Left lung (tissue), 10 donors: ENCODE results near the gene FAM171A1. TPM values are rescaled to one million over a fixed set of nuclear protein-coding genes. Genes with fewer than 3 reads are reported as not detected.

Source experiments
- ATAC-seq: fragments of 200-7000 bp; cut with Tn5 transposase; one replicate; pipeline ENCODE4 v1.9.1; 2020; ENCODE audit warnings: moderate library complexity
- DNase-seq, 4 donors: peaks; one replicate each; pipeline ENCODE4 v3.0.0-alpha.2; 2013 to 2020
- H3K27ac ChIP-seq, 2 donors: fragments of 200-600 bp; sonication (generic) in 1 of 2; one replicate each; pipeline versions ENCODE4 v1.5.0 to v1.8.0; 2020 to 2021
- H3K27me3 ChIP-seq, 2 donors: fragments of 200-600 bp; sonication (generic) in 1 of 2; one replicate each; pipeline versions ENCODE4 v1.5.0 to v1.8.0; 2020 to 2021
- H3K36me3 ChIP-seq, 2 donors: fragments of 200-600 bp; sonication (generic) in 1 of 2; one replicate each; pipeline versions ENCODE4 v1.5.0 to v1.8.0; 2020 to 2021
- H3K4me1 ChIP-seq, 2 donors: fragments of 200-600 bp; one replicate each; pipeline ENCODE4 v1.8.0; 2021
- H3K4me3 ChIP-seq, 2 donors: fragments of 200-600 bp; sonication (generic) in 1 of 2; one replicate each; pipeline versions ENCODE4 v1.5.0 to v1.8.0; 2020 to 2021; ENCODE audit warnings: mild to moderate bottlenecking in 1 of 2
- H3K9me3 ChIP-seq, 2 donors: fragments of 200-600 bp; sonication (generic) in 1 of 2; one replicate each; pipeline versions ENCODE4 v1.5.0 to v1.8.0; 2020 to 2021
- CTCF ChIP-seq, 2 donors: fragments of 200-600 bp; sonication (generic) in 1 of 2; IDR thresholded peaks; one replicate each; pipeline versions ENCODE4 v1.5.0 to v1.8.0; 2021; ENCODE audit warnings: antibody characterized with exemption in 2 of 2
- intact Hi-C, 2 donors: fragments of 100-400 bp; cut with DNase I; formaldehyde crosslinking; loops; one replicate each; pipeline versions ENCODE4 v1.11.2 to v1.14.2; 2022
- polyA plus RNA-seq, 6 donors: library from polyadenylated mRNA; unstranded; fragments of 120-200 nt; gene quantifications; one replicate each; pipeline ENCODE4 v1.2.1, GENCODE V29; 2013; ENCODE audit not compliant: insufficient read length in 6 of 6
- total RNA-seq, 2 donors: library from RNA; stranded (reverse); fragmentation: NEBNext Ultra II Directional; extraction: Animal tissue kit (Norgen Biotek cat#: 25700); gene quantifications; one replicate each; pipeline ENCODE4 v1.2.1, GENCODE V29; 2021
- donor health status: DM: no; HTN: yes; CAD: no.
- donor health status: DM: no; HTN: no; CAD: no.

FAM171A1 gene
- total and polyA plus RNA-seq, 8 donors: 13.2 to 77.7 (median 65.1) TPM

DNA sequence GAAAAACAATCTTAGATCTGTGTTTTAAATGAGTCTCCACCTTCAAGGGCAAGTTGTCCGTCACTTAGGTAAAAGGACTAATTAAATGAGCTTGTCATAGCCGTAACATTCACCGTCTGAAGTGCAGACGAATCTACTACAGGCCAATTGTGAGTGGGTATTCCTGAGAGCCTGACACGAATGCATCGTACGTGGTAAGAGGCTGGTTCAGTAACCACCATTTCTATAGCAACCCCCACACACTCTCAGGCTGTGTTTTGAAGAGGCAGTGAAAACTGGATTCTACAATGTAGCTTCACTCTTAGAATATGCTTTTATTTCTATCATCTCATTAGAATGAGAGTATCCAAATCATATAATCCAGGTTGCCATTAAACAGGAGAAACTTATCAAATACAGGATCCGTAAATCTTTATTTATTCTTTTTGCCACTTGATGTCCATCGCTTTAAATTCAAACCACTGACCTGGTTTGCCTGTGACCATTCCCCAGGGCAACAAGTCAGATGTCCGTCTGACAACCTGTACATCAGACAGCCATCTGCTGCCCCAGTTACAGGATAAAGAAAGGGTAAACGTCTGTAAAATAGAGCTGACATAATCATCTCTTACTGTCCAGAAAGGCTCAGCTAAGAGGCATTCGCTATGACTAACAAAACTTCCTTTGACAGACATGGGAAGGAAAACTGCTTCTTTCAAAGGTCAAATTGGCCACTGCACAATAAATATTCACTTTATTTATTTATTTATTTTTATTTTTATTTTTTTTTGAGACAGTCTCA lies 132.3 kb downstream of the FAM171A1 start:
- no peak for DNase-seq
- no peak for TF ChIP-seq CTCF (IDR thresholded peaks at IDR 0.05)

GRCh38 chr10:15237351-15237750 lies 133.7 kb downstream of the FAM171A1 start:
- H3K4me3 ChIP-seq: no peak overlapping the region
- DNase-seq: peak in 1 of 4 donors; percentile 41
- intact Hi-C loops: no loop called here
- H3K36me3 ChIP-seq: no peaks in the 10 kb centered on the region
- peak; percentile 73 for ATAC-seq
- no peaks in the 10 kb centered on the region for H3K4me1 ChIP-seq
- no peaks in the 10 kb centered on the region for H3K9me3 ChIP-seq
- H3K27ac ChIP-seq: no peak overlapping the region
- TF ChIP-seq CTCF (IDR thresholded peaks at IDR 0.05): no peak
- H3K27me3 ChIP-seq: no peaks in the 10 kb centered on the region

More for the DNA sequence above, 132.3 kb downstream of the FAM171A1 start:
- Histone ChIP-seq H3K27ac (no peak overlapping the region), H3K4me1 (no peaks in the 10 kb centered on the region), H3K9me3 (no peaks in the 10 kb centered on the region), H3K4me3 (no peak overlapping the region), H3K27me3 (no peaks in the 10 kb centered on the region), H3K36me3 (no peaks in the 10 kb centered on the region)
- no peak for ATAC-seq
- intact Hi-C loops: no loop called here

DNA sequence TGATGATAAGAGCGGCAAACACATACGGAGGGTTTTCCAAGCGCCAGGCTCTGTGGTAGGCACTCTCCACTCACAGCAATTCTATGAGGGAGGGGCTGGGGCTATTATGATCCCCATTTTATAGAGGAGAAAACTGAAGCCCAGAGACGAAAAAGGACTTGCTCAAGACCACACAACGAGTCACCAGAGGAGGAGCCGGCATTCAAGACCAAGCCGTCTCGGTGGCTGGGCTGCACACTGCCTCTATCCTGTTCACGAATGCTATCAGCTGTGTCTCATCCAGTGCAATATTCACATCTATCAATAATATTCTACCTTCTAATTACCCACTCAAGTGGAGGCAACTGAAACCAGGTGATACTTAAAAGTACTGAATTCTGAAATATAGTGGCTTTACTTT lies 134.7 kb downstream of the FAM171A1 start:
- H3K4me3 ChIP-seq: no peak overlapping the region
- no peaks in the 10 kb centered on the region for H3K4me1 ChIP-seq
- H3K9me3 ChIP-seq: no peaks in the 10 kb centered on the region
- TF ChIP-seq CTCF (IDR thresholded peaks at IDR 0.05): no peak
- intact Hi-C loops: no loop called here
- H3K27me3 ChIP-seq: no peaks in the 10 kb centered on the region
- H3K36me3 ChIP-seq: no peaks in the 10 kb centered on the region
- no peak overlapping the region for H3K27ac ChIP-seq
- no peak for ATAC-seq
- no peak for DNase-seq

- H3K4me3 ChIP-seq: no peak overlapping the region
- H3K36me3 ChIP-seq: no peaks in the 10 kb centered on the region
- intact Hi-C loops: no loop called here
- no peaks in the 10 kb centered on the region for H3K27me3 ChIP-seq
- no peak overlapping the region for H3K27ac ChIP-seq
- DNase-seq (no peak), ATAC-seq (no peak)
- H3K4me1 ChIP-seq: no peaks in the 10 kb centered on the region
- no peaks in the 10 kb centered on the region for H3K9me3 ChIP-seq
- TF ChIP-seq CTCF (IDR thresholded peaks at IDR 0.05): no peak
Measured at GRCh38 chr10:15232279-15232678, 138.8 kb downstream of the FAM171A1 start.

- Histone ChIP-seq H3K27me3 (no peaks in the 10 kb centered on the region), H3K36me3 (no peaks in the 10 kb centered on the region), H3K27ac (no peak overlapping the region), H3K4me1 (no peaks in the 10 kb centered on the region), H3K4me3 (no peak overlapping the region), H3K9me3 (no peaks in the 10 kb centered on the region)
- intact Hi-C loops: no loop called here
- DNase-seq: no peak
- no peak for ATAC-seq
- TF ChIP-seq CTCF (IDR thresholded peaks at IDR 0.05): no peak
Measured at GRCh38 chr10:15231426-15231825, 139.7 kb downstream of the FAM171A1 start.
